Testis (tissue), 3 donors: ENCODE data around the gene UBE2QL1. TPM values are rescaled to one million over a fixed set of nuclear protein-coding genes. Genes with fewer than 3 reads are reported as not detected.

ENCODE experiments used
- DNase-seq: peaks from one replicate; pipeline ENCODE4 v3.0.0-alpha.2; 2019
- H3K27ac ChIP-seq, 2 donors: fragments of 200-600 bp; sonication (generic); one replicate each; pipeline ENCODE4 v1.5.1; 2019
- H3K27me3 ChIP-seq: fragments of 200-600 bp; sonication (generic); one replicate; pipeline ENCODE4 v1.5.1; 2019
- H3K36me3 ChIP-seq: fragments of 200-600 bp; sonication (generic); one replicate; pipeline ENCODE4 v1.5.1; 2017; ENCODE audit warnings: low read depth; ENCODE audit errors: missing control alignments
- H3K4me1 ChIP-seq: fragments of 200-600 bp; sonication (generic); one replicate; pipeline ENCODE4 v1.5.1; 2019
- H3K4me3 ChIP-seq, 2 donors: fragments of 200-600 bp; sonication (generic); one replicate each; pipeline ENCODE4 v1.5.1; 2017 to 2019
- H3K9me3 ChIP-seq: fragments of 200-600 bp; sonication (generic); one replicate; pipeline ENCODE4 v1.5.1; 2017
- POLR2A ChIP-seq: fragments of 450-650 bp; IDR thresholded peaks from one replicate; pipeline ENCODE4 v1.6.1; 2017; ENCODE audit warnings: antibody characterized with exemption, mild to moderate bottlenecking, moderate library complexity
- WGBS, 2 donors: methylation state at CpG; one replicate each; pipeline ENCODE4 v1.1.5; 2018; 5-methylcytosine and 5-hydroxymethylcytosine counted together
- intact Hi-C: fragments of 100-400 bp; cut with DNase I; formaldehyde crosslinking; loops from one replicate; pipeline ENCODE4 v1.15.1; 2023; ENCODE audit warnings: low total_unique reads
- polyA plus RNA-seq: library from polyadenylated mRNA; stranded (reverse); fragments of 350-450 nt; fragmentation: Illumina TruSeq; extraction: RNeasy Lipid Tissue Mini Kit (QIAGEN cat#74804); gene quantifications from one replicate; pipeline ENCODE4 v1.2.3, GENCODE V29; 2014; ENCODE audit warnings: low read depth, low replicate concordance; ENCODE audit not compliant: insufficient read depth
- total RNA-seq, 2 donors: library from RNA; depleted of rRNA; stranded (reverse); fragments of >200 nt; gene quantifications; one replicate each; pipeline ENCODE4 v1.2.3, GENCODE V29; 2016
- TF ChIP-seq, protein P1 (sequence below), 3 experiments: fragments of 450-650 bp in 2 of 3; fragments of 200-600 bp in 1 of 3; sonication (generic) in 1 of 3; IDR thresholded peaks; one replicate each; pipeline ENCODE4 v1.5.1; 2016 to 2019; ENCODE audit warnings: antibody characterized with exemption in 3 of 3, mild to moderate bottlenecking in 2 of 3, moderate library complexity in 1 of 3

The UBE2QL1 gene
- total and polyA plus RNA-seq, 3 donors from 2014 or later: 1.9 to 3.2 (median 2.0) TPM

DNA sequence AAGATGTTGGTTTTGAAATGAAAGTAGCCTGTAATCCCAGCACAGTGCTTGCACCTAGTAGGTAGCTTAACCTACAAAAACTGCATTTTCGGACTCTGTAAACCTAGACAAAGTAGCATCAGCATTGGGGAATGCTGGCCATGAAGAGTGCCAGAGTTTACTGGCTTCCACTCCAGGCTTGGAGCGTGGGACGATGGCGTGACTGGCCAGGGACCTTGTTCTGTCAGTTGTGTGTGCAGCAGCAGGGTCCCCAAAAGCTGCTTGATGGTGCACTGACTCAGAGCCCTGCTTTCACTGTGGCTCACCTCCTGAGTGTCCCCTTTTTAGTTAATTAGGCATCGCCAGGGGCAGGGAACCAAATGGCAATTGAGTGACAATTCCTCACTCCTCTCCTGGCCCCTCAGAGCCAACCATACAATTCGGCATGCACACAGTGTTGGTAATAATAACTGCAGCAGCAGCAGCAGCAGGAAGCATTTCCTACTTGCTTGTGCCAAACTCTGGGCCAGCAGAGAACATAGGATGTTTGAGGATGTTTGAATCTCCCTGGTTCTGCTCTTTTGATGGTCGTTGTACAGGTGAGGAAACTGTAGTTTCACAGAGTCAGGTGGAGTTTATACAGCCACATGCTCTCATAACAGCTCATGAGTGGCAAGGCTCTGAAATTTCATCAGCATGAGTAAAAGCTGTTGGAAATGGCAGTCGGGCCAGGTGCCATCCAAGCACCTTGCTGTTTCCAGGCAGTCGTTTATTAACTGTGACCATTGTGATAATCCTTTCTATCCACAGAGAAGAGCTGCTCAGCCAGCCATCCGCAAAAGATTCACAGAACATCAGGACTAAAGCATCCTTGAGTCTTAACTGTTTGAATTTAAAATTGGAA, 4.2 kb downstream of the UBE2QL1 start:
- no peak overlapping the region for H3K4me3 ChIP-seq
- no peaks in the 10 kb centered on the region for H3K27me3 ChIP-seq
- peak; percentile 44 for DNase-seq
- no peaks in the 10 kb centered on the region for H3K9me3 ChIP-seq
- no peak overlapping the region for H3K27ac ChIP-seq
- WGBS, 2 donors: 66 to 74% methylated on average over 7 to 10 of the region's 10 CpGs
- H3K4me1 ChIP-seq: peaks cover 19% of the 10 kb centered on the region
- H3K36me3 ChIP-seq: no peaks in the 10 kb centered on the region
- TF ChIP-seq, protein P1, sequence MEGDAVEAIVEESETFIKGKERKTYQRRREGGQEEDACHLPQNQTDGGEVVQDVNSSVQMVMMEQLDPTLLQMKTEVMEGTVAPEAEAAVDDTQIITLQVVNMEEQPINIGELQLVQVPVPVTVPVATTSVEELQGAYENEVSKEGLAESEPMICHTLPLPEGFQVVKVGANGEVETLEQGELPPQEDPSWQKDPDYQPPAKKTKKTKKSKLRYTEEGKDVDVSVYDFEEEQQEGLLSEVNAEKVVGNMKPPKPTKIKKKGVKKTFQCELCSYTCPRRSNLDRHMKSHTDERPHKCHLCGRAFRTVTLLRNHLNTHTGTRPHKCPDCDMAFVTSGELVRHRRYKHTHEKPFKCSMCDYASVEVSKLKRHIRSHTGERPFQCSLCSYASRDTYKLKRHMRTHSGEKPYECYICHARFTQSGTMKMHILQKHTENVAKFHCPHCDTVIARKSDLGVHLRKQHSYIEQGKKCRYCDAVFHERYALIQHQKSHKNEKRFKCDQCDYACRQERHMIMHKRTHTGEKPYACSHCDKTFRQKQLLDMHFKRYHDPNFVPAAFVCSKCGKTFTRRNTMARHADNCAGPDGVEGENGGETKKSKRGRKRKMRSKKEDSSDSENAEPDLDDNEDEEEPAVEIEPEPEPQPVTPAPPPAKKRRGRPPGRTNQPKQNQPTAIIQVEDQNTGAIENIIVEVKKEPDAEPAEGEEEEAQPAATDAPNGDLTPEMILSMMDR (IDR thresholded peaks at IDR 0.05): no peak
- no peak for TF ChIP-seq POLR2A
- intact Hi-C loops: no loop called here

DNA sequence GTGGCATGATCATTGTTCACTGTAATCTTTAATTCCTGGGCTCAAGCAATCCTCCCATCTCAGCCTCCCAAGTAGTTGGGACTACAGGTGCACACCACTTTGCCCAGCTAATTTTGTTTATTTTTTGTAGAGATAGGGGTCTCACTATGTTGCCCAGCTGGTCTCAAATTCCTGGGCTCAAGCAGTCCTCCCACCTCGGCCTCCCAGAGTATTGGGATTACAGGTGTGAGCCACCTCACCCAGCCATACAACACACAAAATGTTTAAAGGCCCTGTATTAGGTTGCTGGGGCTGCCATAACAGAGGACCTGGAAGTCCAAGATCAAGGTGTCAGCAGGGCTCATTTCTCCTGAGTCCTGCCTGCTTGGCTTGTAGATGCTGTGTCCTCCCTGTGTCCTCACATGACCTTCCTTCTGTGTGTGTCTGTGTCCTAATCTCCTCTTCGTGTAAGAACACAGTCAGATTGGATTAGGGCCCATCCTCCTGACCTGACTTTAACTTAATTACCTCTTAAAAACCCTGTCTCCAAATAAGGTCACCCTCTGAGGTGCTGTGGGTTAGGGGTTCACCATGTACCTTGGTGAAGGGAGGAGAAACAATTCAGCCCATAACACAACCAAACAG, 5.4 kb downstream of the UBE2QL1 start:
- no peaks in the 10 kb centered on the region for H3K9me3 ChIP-seq
- 62 to 63% methylated on average over 2 of the region's 2 CpGs for WGBS, 2 donors
- no peak overlapping the region for H3K27ac ChIP-seq
- no peaks in the 10 kb centered on the region for H3K27me3 ChIP-seq
- DNase-seq: no peak
- intact Hi-C loops: no loop called here
- TF ChIP-seq, protein P1 (IDR thresholded peaks at IDR 0.05): no peak
- TF ChIP-seq POLR2A: no peak
- H3K36me3 ChIP-seq: no peaks in the 10 kb centered on the region
- peaks cover 19% of the 10 kb centered on the region for H3K4me1 ChIP-seq
- H3K4me3 ChIP-seq: no peak overlapping the region

DNA sequence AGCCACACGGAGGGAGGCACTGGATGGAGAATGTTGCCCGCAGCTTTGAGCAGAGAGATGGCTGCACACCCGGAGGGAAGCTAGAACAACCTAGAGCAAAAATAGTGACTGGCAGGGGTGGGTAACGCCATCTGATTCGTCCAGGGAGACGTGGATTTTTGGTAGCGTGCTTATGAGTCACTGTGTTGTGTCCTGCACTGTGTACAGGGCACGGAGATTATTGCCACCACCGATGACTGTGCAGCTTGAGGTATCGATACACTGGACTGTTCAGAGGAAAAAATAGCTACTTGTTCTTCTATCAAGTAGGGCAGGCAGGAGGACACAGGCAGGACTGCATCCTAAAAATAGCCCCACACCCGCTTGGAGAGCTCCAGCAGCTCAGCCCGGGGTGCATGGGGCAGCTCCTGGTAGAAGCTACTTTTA, 6.0 kb downstream of the UBE2QL1 start:
- H3K4me3 ChIP-seq: no peak overlapping the region
- TF ChIP-seq POLR2A: no peak
- TF ChIP-seq, protein P1 (IDR thresholded peaks at IDR 0.05): no peak
- WGBS, 2 donors: 61 to 72% methylated on average over 11 to 12 of the region's 12 CpGs
- H3K4me1 ChIP-seq: peaks cover 19% of the 10 kb centered on the region
- no peak for DNase-seq
- intact Hi-C loops: no loop called here
- no peak overlapping the region for H3K27ac ChIP-seq
- H3K27me3 ChIP-seq: no peaks in the 10 kb centered on the region
- no peaks in the 10 kb centered on the region for H3K36me3 ChIP-seq
- H3K9me3 ChIP-seq: no peaks in the 10 kb centered on the region

DNA sequence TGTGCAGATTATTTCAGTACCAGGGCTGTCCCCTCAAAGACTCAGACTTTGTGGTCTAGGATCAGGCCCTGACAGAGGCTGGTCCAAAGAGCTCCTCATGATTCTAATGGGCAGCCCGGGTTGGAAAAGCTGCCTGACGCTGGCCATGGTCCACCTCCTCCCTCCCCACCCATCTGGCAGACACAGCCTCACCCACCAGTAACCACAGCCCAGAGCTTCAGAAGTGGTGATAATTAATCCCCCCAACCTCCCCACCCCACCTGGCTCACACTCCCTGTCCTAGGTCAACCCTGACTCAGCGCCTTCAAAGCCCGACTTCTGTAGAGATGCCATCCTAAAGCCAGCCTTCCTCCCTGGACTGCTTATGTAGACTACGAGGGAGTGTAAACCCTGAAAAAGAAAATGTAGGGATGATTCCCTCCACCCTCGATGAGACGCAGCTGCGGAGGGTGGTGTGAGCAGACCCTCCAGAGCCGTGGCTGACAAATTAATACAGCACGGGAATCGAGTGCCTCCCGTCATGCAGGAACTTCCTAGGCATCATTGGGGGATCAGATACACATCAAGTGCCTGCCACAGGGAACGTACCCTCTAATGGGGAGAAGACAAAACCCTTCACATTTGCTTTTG, 7.0 kb downstream of the UBE2QL1 start:
- intact Hi-C loops: no loop called here
- no peak overlapping the region for H3K27ac ChIP-seq
- no peaks in the 10 kb centered on the region for H3K36me3 ChIP-seq
- no peaks in the 10 kb centered on the region for H3K27me3 ChIP-seq
- no peaks in the 10 kb centered on the region for H3K9me3 ChIP-seq
- 86 to 88% methylated on average over 11 to 13 of the region's 13 CpGs for WGBS, 2 donors
- no peak for DNase-seq
- no peak for TF ChIP-seq POLR2A
- TF ChIP-seq, protein P1 (IDR thresholded peaks at IDR 0.05): no peak
- H3K4me1 ChIP-seq: peaks cover 16% of the 10 kb centered on the region
- H3K4me3 ChIP-seq: no peak overlapping the region
